HG03521 (cell line): Measurements from ENCODE around the gene ZNF134.

ENCODE experiments used
- ATAC-seq: cut with Tn5 transposase; IDR thresholded peaks from one replicate; pipeline ENCODE4 v1.9.1; 2021; ENCODE audit warnings: mild to moderate bottlenecking, moderate library complexity; ENCODE audit not compliant: unreplicated experiment

The ZNF134 gene

DNA sequence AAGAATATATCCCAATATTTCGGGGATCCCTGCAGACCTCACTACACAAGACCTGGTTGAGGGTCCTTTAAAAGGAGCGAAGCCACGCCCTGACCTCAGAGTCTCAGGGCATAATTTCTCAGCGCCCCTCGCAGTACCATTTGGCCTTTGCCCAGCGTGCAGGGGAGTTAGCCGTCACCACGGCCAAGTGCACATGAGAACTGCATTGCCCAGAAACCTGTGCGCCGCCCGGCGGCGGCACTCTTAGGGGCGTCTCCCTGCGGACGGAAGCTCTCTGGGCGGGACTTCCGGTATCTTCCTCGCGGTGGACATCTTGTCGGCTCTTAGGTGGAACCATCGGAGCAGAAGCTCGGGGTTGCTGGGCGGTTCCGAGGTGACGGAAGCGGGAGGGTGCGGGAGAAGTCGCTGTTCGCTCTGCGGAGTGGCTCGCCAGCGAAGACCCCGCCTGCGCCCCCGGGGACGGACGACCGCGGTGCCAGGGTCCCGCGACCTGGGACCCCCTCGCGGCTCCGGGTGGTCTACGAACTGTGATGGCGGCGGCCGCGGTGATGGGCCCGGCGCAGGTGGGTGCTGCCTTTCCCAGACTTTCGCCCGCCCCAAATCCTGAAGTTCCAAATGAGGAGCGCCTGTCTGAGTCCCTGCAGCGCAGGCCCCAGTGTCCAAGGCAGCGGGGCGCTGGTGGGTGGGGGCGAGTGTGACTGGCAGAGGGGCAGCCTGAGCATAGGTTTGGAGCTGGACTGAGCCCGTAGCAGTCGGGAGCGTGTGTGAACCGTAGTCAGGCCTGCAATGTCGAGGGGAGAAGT lies at the start of gene ZNF134:
Gene ZNF134, plus strand, starts transcription at position 302 of the 803 bp plus-strand sequence. CDS start 5,227 bp downstream, outside the sequence.
- ATAC-seq: peak; percentile 95

DNA sequence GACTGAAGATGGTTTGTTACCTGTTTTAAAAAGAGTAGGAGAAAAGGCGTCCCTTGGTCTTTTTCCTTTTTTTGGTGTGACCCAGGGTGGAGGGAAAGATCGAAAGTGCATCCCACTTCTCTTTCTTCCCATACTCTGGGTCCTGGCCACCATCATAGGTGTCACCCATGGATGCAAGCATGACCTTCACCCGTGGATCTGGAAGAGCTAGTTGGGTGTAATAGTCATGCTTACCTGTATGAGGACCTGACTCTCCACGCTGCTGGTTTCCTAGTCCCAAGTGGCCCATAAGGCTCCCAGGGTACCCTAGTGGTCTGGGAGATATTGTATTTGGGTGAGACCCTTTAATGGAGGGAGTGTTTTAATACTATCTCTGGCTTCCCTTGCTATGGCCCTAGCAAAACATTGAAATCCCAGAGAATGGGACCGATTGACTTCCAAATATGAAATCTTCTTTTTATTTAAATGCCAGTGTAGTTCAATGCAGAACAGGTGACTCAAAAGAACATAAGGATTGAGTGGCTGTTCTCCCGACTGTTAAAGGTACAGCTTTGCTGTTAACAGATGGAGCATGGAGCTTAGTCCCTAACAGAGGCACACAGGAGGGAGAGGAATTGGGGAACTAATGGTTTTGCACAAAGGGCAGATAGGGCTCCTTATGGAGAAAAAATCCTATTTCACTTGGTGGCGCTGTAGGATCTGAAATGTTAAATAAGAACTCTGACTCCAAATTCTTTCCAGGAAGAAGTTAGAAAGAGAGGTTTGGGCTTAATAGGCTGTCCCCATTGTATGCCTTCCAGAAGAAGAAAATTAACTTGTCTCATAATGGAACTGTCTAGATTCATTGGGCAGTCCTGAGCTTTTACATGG lies 47.4 kb upstream of the ZNF134 start:
- ATAC-seq: no peak

DNA sequence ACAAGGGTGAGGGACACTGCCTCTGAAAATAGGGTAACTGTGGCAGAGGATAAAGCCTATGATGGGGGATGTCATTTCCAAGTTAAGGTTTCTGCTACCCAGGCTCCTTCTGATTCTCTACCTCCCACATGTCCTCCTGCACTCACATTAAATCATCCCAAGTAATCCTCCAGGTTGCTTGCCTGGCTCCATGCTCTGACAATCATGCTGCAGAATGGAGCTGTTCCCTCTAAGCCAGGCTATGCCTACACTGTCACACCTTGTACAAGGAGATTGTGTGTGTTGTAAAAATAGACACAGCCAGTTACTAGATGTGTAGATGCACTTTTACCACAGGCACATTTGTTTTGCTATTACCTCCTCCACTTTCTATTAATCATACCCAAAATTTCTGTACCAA lies 43.3 kb upstream of the ZNF134 start:
- ATAC-seq: no peak

DNA sequence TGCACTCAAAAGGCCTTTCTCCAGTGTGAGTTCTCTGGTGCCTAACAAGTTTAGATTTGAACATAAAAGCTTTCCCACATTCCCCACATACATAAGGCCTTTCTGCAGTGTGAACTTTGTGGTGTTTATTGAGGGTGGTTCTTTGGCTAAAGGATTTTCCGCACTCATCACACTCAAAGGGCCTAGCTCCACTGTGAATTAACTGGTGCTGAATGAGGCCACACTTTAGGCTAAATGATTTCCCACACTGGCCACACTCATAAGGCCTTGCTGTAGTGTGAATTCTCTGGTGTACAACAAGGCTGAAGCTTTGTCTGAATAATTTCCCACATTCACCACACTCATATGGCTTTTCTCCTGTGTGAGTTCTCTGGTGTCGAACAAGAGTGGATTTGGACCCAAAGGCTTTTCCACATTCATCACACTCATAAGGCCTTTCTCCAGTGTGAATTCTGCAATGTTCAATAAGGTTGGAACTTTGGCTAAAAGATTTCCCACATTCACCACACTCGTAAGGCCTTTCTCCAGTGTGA lies 41.6 kb upstream of the ZNF134 start:
- no peak for ATAC-seq

DNA sequence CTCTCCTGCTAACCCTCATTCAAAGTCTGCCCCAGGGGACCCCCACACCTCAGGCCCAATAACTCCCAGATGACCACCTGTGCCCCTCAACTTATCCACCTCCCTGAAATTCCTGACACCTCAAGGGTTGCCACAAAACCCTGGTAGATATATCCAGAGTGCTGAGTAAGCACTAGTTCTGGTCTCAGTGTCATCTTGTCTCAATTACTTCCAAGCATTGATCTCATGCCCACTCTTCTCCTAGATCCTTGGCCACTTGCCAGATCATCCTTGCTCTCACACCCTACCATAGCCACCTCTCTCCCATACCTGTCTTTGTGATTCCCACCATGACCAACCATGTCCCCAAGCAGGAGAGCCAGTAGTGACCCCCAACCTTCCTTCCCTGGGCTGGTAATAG lies 37.4 kb upstream of the ZNF134 start:
- ATAC-seq: no peak

DNA sequence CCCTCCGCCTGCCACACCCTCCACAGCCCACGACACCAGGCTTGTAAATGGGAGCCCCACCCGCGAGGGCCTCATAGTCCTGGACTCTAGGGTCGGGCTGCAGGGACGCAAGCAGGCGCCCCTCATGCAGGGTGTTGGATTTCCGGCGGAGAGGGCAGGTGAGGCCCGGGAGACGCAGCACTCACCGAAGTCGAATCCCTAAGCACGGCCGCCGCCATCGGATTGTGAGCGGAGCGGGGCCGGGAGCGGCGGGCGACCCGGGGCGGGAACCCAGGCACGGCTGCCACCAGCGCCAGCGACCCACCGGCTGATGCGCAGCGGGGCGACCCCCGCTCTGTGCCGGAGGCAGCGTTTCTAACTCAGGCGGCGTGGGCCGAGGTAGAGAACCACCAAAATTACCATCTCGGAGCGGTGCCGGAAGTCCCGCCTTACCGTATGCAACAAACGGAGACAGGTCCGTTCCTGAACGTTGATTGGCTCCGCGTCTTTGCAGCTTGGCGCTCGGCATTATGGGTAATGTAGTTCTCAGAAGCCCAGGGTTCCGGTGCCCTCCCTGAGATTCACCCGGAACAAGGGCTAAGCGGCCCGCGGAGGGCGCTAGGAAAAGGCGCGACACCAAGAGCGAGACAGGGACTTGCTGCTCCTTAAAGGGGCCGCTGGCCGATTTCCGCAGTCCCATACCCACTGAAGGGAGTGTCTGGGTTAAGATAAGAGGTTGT lies 35.4 kb upstream of the ZNF134 start, which contains the start of gene ZNF416:
Gene ZNF416, minus strand, starts transcription at position 425 of the 719 bp plus-strand sequence. Its CDS starts 207 bp downstream, at position 218.
- ATAC-seq: peak; percentile 92

DNA sequence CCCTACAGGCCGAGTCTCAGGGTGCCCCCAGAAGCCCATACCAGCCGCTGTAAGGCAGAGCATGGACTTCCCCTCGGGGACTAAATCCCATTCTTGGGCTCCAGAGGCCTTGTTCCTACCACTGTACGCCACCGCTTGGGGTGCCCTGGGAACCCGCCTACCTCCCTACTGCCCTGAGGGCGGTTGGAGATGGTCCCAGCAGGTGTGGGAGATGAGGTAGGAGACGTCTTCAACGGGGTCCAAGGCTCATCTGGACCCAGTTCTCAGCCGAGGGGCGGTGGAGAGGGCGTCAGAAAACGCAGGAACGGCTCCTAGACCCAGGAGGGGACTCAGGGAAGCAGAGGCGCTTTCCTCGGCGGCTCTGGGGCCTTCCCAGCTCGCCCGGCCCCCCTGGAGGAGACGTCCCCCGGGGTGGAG lies 30.9 kb upstream of the ZNF134 start:
- ATAC-seq: no peak

DNA sequence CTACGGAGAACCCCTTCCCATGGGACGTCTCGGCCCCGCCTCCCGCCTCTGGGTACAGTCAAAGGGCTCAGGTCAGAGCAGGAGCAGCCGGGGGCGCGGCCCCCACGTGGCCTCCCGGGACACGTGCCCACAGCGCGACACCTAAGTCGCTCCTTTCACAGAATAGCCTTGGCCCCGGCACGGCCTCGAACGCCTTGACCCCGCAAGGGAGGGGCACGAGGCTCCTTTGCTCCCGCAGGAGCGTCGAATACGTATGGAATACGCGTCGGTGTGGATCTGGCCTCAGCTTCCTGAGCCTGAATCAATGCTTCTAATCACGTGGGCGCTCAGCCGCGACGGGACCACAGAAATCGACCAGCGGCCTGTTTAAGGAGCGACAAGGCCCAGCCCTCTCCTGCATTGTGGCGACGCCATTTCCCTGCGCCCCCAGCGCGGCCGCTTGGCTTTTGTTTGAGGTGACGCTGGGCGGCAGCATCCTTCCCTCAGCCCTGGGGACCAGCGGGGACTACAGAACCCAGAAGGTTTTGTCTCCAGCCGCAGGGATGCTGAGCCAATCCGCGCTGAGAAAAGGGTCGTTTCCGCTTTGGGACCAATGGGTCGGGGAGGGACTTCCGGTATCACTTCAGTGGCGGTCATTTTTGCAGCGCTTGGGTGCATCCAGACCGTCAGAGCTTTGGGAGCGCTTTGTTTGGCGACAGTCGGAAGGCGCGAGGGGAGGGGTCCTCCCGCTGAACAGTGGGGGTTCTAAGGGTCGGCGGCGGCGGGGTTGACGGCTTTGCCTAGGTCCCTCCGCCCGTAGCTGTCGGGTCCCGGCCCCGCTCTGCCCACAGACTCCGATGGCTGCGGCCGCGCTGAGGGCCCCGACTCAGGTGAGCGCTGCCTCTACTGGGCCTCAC lies 30.3 kb upstream of the ZNF134 start, which contains the start of gene ZIK1:
Gene ZIK1, plus strand, starts transcription at position 625 of the 896 bp plus-strand sequence. Its CDS starts 212 bp downstream, at position 837.
- ATAC-seq: peak; percentile 58

DNA sequence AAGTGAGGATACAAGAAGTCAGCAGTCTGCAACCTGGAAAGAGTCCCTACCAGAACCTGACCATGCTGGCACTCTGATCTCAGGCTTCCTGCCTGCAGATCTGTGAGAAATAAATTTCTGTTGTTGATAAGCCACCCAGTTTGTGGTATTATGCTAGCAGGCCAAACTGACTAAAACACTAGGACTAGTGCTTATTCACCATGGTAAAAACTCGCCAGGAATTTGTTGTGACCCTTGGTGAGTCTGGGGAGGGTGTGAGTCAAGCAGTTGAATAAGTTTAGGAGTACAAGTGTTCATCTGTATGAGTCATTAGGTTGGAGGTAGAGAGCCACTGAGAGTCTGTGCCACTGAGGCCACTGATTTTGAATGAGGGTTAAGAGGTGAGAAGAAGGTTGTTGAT lies 26.5 kb upstream of the ZNF134 start:
- no peak for ATAC-seq

DNA sequence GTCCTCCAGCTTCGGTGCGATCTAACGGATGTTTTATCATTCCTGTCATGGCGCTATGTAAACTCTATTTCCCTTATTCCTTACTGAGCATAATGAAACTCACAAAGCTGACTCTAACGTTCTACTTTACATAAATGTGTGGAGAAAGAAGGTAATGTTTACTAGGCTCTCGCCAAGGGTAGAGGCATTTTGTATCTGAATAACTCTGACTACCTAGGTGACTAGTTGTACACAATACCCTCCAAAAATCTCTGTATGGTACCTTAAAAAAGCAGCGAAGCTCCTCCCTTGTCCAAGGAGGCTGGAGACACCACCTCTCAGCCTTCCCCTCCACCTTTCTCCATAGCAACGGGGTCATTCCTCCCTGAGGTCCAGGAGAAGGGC lies 14.7 kb upstream of the ZNF134 start:
- ATAC-seq: no peak

DNA sequence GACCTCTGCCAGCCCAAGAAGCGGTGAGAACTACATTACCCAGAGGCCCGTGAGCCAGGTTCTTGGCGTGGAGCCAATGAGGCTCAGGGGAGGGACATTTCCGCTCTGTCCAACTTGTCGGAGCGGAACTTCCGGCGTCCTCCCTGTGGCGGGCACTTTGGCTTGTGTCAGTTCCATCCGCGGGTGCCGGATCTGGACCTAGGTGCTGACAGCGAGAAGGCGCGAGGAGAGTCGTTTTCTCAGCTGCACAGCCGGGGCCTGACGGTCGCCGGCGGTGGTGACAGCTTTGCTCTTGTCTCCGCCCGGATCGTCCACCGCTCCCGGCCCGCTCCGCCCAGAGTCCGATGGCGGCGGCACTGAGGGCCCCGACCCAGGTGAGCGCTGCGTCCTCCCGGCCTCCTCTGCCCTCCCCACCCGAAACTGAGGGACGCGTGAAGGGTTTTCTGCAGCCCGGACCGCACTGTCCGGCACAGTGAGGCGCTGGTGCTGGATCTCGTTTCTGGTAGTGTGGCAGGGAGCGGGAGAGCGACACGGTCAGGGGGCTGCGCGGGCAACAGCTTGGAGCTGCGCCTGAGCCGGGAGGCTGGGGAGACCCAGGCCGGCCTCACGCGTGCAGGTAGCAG lies 14.2 kb upstream of the ZNF134 start, which contains the start of gene ZNF530:
Gene ZNF530, plus strand, starts transcription at position 125 of the 623 bp plus-strand sequence. CDS start 4,461 bp downstream, outside the sequence.
- peak; percentile 88 for ATAC-seq

DNA sequence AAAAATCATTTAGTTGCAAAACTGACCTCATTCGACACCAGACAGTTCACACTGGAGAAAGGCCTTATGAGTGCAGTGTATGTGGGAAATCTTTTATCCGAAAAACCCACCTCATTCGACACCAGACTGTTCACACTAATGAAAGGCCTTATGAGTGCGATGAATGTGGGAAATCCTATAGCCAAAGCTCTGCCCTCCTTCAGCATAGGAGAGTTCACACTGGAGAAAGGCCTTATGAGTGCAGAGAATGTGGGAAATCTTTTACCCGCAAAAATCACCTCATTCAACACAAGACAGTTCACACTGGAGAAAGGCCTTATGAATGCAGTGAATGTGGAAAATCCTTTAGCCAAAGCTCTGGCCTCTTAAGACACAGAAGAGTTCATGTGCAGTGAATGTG lies 7.1 kb upstream of the ZNF134 start:
- no peak for ATAC-seq

DNA sequence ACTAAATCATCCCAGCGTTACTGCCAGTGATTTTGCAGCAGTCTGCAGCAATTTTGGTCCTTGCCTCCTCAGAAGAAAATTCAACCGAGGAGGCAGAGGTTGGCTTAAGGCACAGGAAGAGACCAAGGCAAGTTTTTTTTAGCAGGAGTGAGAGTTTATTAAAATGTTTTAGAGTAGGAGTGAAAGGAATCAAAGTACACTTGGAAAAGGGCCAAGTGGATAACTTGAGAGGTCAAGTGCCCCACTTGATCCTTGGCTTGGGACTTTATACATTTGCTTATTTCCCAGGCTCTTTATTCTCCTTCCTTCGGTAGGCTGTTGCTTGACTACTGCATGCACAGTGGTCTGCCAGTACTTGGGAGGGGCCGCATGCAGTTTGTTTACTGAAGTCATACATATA lies 2.9 kb upstream of the ZNF134 start:
- ATAC-seq: no peak

DNA sequence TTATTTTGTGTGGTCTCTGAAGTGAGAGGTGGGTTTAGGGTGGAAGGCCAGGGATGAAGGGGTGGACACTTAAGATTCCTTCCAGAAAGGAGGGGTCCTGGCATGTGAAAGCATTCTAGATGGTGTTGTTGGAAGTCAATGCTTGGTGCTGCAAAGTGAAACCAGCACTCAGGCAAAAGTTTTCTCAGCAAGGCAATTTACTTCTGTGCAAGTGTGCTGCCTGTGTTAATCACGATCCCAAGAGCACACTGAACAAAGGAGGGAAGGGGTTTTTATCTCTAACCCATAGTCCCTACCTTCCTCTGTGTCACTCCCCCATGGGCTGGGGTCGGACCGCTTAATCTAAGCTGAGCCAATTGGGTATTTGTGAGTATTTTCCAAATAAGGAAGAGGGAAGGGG lies 1.3 kb downstream of the ZNF134 start:
- no peak for ATAC-seq

DNA sequence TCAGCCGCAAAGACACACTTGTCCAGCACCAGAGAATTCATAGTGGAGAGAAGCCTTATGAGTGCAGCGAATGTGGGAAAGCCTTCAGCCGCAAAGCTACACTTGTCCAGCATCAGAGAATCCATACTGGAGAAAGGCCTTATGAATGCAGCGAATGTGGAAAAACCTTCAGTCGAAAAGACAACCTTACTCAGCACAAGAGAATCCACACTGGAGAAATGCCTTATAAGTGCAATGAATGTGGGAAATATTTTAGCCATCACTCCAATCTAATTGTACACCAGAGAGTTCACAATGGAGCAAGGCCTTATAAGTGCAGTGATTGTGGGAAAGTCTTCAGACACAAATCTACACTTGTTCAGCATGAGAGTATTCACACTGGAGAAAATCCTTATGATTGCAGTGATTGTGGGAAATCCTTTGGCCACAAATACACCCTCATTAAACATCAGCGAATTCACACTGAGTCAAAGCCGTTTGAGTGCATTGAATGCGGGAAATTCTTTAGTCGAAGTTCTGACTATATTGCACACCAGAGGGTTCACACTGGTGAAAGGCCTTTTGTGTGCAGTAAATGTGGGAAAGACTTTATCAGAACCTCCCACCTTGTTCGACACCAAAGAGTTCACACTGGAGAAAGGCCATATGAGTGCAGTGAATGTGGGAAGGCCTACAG lies 6.8 kb downstream of the ZNF134 start:
- no peak for ATAC-seq

DNA sequence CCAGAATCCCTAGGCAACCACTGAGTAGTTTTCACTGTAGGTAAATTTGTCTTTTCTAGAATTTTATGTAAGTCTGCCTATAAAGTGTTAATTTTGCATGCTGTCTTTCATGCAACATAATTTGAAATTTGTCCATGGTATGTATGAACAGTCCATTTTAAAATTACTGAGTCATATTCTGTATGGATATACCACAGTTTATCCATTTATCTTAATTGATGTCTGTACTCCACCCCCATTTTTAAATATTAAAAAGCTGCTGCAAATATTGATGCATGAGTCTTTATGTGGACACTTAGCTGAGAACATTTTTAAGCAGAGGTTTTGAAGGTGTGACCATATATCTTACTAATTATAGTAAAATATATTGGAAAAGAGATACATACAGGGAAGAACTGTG lies 9.0 kb downstream of the ZNF134 start:
- no peak for ATAC-seq

DNA sequence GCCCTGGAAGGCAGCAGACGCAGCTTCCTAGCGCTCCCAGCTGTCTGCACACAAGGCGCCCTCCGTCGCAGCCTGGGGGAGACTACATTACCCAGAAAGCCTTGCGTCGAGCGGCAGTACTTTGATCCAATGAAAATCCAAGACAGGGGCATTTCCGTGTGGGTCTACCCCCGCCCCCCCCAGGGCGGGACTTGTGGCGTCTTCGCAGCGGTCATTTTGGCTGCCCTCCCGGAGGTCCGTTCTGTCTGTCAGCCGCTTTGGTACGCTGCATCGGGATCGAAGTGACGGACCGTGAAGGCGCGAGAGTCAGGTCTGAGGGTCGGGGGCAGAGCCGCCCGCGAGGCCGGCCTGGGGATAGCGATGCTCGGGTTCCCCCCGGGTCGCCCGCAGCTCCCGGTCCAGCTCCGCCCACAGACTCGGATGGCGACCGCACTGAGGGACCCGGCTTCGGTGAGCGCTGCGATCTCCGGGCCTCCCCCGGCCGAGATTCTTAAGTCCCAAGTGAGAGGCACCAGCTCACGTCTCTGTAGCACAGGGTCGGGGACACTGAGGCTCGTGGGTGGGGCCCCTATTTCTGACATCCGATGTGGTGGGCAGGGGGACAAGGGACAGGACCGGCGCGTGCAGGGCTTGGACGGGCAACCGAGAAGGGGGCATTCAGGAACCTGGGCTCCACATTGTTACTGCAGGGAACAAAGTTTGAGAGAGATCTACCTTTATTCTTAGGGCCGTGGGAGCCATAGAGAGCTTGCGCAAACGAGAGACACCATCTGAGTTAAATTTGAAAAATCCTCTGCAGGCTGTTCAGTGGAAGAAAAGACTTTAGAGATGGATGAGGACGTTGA lies 19.2 kb downstream of the ZNF134 start, which contains the start of gene ZNF211:
Gene ZNF211, plus strand, starts transcription at position 182 of the 845 bp plus-strand sequence. Its CDS starts 179 bp downstream, at position 361.
- ATAC-seq: peak; percentile 85

DNA sequence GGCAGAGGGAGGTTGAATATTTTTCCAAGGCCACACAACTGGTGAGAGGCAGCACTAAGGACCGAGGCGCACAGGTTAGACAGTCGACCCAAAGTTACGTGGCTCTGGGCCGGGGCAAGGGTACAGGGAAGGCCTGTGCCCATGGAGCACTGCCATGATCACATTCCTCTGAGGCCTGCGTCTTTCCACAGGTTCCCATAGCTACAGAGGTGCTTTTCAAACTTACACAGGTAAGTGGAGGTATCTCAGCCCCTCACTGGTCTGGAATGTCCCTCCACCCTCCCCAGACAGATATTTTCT lies 19.7 kb downstream of the ZNF134 start:
- no peak for ATAC-seq
